NCI-H2196 treated with DMSO at 0.1 percent for 48 hours (cell line): ENCODE data around the gene ABCC3.
"Not testable (repeated sequence)": the region's sequence is repeated elsewhere in the genome, so short reads cannot be mapped to it uniquely, and the experiment has no call there.

ENCODE experiments used
- DNase-seq: peaks from one replicate; lab custom pipeline; 2025; ENCODE audit not compliant: unreplicated experiment; lab: John Stamatoyannopoulos, UW

Gene ABCC3

DNA sequence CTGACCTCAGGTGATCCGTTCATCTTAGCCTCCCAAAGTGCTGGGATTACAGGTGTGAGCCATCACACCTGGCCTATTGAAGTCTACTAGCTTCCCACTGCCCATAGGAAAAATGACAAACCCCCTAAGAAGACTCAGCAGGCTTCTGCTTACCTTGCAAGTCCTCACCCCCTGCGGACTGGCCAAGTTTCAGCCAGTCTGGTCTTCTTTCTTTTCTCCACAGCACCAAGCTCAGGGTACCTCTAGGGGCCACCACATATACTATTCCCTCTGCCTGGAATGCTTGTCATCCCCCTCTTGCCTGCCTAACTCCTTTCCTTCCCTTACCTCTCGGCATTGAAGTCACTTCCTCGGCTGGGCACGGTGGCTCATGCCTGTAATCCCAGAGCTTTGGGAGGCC, 31.2 kb downstream of the ABCC3 start:
- DNase-seq = no peak

DNA sequence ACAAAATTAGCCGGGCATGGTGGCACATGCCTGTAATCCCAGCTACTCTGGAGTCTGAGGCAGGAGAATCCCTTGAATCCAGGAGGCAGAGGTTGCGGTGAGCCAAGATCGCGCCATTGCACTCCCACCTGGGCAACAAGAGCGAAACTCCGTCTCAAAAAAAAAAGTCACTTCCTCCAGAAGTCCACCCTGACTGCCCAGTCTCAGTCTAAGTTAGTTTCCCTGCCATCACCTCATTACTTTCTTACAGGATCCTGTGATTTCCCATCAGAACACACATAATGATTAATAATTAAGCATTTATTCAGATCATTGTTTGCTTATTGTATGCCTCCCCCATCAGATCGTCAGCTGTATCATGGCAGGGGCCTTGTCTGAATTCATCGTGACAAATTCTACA, 31.6 kb downstream of the ABCC3 start:
- no peak for DNase-seq

DNA sequence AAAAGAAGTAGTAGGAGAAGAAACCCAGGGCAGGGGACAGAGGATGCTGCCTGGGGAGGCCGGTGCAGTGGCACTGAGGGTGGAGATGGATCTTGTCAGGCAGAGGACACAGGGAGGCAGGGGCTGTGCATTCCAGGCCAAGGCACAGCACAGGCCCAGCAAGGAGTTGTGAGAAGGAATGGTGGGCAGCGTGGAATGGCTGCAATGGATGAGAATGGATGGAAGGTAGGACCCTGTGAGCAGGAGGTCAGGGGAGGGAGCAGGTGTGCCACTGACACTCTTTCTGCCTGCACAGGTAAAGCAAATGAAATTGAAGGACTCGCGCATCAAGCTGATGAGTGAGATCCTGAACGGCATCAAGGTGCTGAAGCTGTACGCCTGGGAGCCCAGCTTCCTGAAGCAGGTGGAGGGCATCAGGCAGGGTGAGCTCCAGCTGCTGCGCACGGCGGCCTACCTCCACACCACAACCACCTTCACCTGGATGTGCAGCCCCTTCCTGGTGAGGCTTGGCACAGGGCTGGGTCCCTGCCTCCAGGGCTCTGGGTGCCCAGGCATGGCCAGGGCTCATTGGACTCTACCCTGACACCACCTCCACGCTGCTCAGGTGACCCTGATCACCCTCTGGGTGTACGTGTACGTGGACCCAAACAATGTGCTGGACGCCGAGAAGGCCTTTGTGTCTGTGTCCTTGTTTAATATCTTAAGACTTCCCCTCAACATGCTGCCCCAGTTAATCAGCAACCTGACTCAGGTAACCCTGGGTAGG, 32.8 kb downstream of the ABCC3 start:
- no peak for DNase-seq

GRCh38 chr17:50668025-50668837, 33.5 kb downstream of the ABCC3 start:
- DNase-seq = no peak

- no peak for DNase-seq
Measured at GRCh38 chr17:50668838-50669581, 34.3 kb downstream of the ABCC3 start.

GRCh38 chr17:50672071-50672470, 37.4 kb downstream of the ABCC3 start:
- DNase-seq = no peak

- DNase-seq = no peak
Measured at GRCh38 chr17:50672831-50673551, 38.3 kb downstream of the ABCC3 start.

DNA sequence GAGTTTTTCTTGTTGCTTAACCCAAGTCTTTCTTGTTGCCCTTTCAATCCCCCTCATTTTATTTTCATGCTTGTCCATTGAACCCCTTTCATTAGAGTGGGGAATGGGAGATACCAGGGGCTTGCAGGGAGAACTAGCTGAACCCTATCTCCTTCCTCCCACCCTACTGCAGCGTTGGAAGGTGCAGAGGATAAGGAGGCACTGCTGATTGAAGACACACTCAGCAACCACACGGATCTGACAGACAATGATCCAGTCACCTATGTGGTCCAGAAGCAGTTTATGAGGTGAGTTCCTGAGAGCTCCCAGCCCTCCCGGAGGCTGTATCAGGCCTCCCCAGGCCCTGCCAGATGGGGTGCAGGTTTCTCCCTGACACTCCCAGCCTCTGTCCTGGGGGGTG, 40.5 kb downstream of the ABCC3 start:
- no peak for DNase-seq

DNA sequence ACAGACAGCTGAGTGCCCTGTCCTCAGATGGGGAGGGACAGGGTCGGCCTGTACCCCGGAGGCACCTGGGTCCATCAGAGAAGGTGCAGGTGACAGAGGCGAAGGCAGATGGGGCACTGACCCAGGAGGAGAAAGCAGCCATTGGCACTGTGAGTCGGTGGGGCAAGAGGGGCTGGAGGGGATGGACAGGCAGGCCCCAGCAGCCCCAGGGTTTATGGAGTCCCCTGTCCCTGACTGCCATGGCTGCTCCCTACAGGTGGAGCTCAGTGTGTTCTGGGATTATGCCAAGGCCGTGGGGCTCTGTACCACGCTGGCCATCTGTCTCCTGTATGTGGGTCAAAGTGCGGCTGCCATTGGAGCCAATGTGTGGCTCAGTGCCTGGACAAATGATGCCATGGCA, 40.9 kb downstream of the ABCC3 start:
- DNase-seq = no peak

- no peak for DNase-seq
Measured at GRCh38 chr17:50676065-50676975, 41.6 kb downstream of the ABCC3 start.

DNA sequence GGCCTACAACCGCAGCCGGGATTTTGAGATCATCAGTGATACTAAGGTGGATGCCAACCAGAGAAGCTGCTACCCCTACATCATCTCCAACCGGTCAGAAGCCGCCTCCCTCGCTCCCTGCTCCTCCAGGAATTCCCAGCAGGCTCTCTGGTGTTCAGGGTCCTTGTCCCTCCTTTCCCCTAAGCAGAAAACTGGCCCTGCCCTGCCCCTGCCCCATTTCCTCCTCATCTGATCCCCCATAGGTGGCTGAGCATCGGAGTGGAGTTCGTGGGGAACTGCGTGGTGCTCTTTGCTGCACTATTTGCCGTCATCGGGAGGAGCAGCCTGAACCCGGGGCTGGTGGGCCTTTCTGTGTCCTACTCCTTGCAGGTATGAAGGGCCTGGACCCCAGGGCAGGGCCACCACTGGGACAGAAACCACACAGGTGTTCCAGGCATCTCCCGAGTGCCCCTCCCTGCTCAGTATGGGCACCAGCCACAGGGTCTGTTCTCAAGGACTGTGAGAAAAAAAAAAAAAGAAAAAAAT, 43.2 kb downstream of the ABCC3 start:
- DNase-seq = no peak

GRCh38 chr17:50679008-50679544, 44.4 kb downstream of the ABCC3 start:
- no peak for DNase-seq

DNA sequence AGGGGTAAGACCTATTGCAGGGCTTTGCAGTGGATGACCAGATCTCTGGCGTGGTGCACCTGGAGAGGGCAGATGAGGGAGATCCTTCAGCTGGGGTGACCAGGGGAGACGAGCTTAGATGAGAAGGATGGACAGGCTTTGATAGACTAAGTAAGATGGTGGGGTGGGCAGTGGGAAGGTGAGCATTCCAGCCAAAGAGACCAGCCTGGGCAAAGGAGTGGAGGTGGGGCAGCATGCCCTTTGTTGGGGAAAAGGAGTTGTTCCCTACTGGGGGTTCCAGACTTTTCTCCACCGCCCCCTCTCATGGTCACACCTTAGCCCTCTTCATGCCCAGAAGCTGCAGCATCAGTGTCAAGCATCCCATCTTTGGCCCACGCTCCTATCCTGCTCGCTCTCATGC, 45.4 kb downstream of the ABCC3 start:
- DNase-seq = no peak

- DNase-seq = not testable (repeated sequence)
Measured at GRCh38 chr17:50680543-50681262, 46.0 kb downstream of the ABCC3 start.

- DNase-seq = no peak
Measured at GRCh38 chr17:50681263-50682200, 46.9 kb downstream of the ABCC3 start.

GRCh38 chr17:50682441-50682840, 47.8 kb downstream of the ABCC3 start:
- no peak for DNase-seq

DNA sequence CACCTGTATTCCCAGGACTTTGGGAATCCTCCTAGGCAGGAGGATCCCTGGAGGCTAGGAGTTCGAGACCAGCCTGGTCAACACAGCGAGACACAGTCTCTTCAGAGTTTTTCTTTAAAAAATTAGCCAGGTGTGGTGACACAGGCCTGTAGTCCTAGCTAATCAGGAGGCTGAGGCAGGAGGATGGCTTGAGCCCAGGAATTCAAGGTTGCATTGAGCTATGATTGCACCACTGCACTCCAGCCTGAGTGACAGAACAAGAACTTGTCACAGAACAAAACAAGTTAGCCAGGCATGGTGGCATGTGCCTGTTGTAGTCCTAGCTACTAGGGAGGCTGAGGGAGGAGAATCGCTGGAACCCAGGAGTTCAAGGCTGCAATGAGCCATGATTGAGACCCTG, 48.3 kb downstream of the ABCC3 start:
- DNase-seq = no peak
